GM12892 (cell line): ENCODE data around the gene VARS2.

Experiments used
- POLR2AphosphoS5 ChIP-seq: IDR thresholded peaks from 2 replicates; pipeline ENCODE4 v1.6.1; 2011; ENCODE audit warnings: low read depth, low read length, control low read depth
- TAF1 ChIP-seq: IDR thresholded peaks from 2 replicates; pipeline ENCODE4 v1.6.1; 2011; ENCODE audit warnings: low read depth, mild to moderate bottlenecking, control low read depth, low read length, borderline replicate concordance

DNA sequence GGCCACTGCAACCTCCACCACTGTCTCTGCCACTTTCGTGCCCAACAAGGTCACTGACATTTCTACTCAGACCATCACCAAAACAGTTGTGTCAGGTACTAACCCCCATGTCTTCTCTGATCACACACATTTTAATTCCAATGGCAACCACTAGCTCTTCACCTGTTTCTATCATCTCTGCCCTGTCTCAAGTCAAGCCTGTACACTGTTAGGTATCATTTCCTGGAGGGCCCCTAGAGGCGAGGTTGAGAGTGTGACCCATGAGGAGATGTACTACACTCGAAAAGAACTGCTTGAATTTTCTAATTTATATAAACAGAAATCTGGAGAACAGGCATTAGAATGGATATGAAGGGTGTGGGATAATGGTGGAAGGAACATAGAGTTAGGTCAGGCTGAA, 52.1 kb downstream of the VARS2 start:
- no peak for TF ChIP-seq TAF1
- no peak for TF ChIP-seq POLR2AphosphoS5
